Measurements from ENCODE around the gene SCIMP.
"Not testable (repeated sequence)": the region's sequence is repeated elsewhere in the genome, so short reads cannot be mapped to it uniquely, and the experiment has no call there.

SCIMP gene

GRCh38 chr17:5179003-5179402 is 55.7 kb downstream of the SCIMP start:
- Histone ChIP-seq H2BK120ac (ENCODE audit: low read depth, low read length) (no peak overlapping the region), H3K18ac (ENCODE audit: low read depth in 1 of 2, low read length in 2 of 2) (no peak overlapping the region)
- WGBS: 93% methylated on average over 12 of the region's 12 CpGs

GRCh38 chr17:5175027-5175426 is 59.6 kb downstream of the SCIMP start:
- not testable (repeated sequence) for H3K27me3 ChIP-seq (ENCODE audit: control insufficient read depth in 1 of 2, insufficient read depth in 1 of 2, low read length in 2 of 2); H3K18ac ChIP-seq (ENCODE audit: low read depth in 1 of 2, low read length in 2 of 2); H2AFZ ChIP-seq (ENCODE audit: low read depth, low read length); H2BK12ac ChIP-seq (ENCODE audit: low read length in 2 of 2); H3K14ac ChIP-seq (ENCODE audit: low read length in 2 of 2); H3K23ac ChIP-seq (ENCODE audit: low read length in 2 of 2); H2BK120ac ChIP-seq (ENCODE audit: low read depth, low read length); H3K9ac ChIP-seq (ENCODE audit: low read length); H4K91ac ChIP-seq (ENCODE audit: low read length); H2AK5ac ChIP-seq (ENCODE audit: low read length, severe bottlenecking); H3K79me1 ChIP-seq (replicated peaks; ENCODE audit: low read length, poor library complexity, severe bottlenecking); H3K4me1 ChIP-seq (ENCODE audit: control insufficient read depth, insufficient read depth, low read depth, low read length); H4K8ac ChIP-seq (ENCODE audit: low read length); H2BK5ac ChIP-seq (ENCODE audit: low read depth, low read length, poor library complexity, severe bottlenecking); H3K4me2 ChIP-seq (ENCODE audit: low read length, poor library complexity, severe bottlenecking); H3K27ac ChIP-seq (ENCODE audit: low read length, poor library complexity, severe bottlenecking); H3K4me3 ChIP-seq (ENCODE audit: insufficient read depth in 1 of 2, low read depth in 1 of 2, low read length in 2 of 2); DNase-seq; H2BK15ac ChIP-seq (ENCODE audit: low read depth, poor library complexity, severe bottlenecking); H3K4ac ChIP-seq (ENCODE audit: low read depth in 1 of 2, low read length in 2 of 2)
- Histone ChIP-seq H3K36me3 (ENCODE audit: control insufficient read depth in 1 of 2, insufficient read depth in 2 of 2, low read depth in 1 of 2, low read length in 2 of 2) (peaks cover 14 to 16% of the 10 kb centered on the region in 2 experiments), H3K9me3 (ENCODE audit: control insufficient read depth, low read length) (peaks cover 46% of the 10 kb centered on the region)
- 82% methylated on average over 6 of the region's 7 CpGs for WGBS

More at GRCh38 chr17:5179003-5179402, 55.7 kb downstream of the SCIMP start:
- Histone ChIP-seq H3K36me3 (ENCODE audit: control insufficient read depth in 1 of 2, insufficient read depth in 2 of 2, low read depth in 1 of 2, low read length in 2 of 2) (peaks cover 16 to 31% of the 10 kb centered on the region in 2 experiments), H2BK5ac (ENCODE audit: low read depth, low read length, poor library complexity, severe bottlenecking) (no peak overlapping the region), H3K4ac (ENCODE audit: low read depth in 1 of 2, low read length in 2 of 2) (no peak overlapping the region), H3K4me3 (ENCODE audit: insufficient read depth in 1 of 2, low read depth in 1 of 2, low read length in 2 of 2) (peak overlapping the region in 1 of 2 experiments; percentile 60), H4K8ac (ENCODE audit: low read length) (no peak overlapping the region), H3K23ac (ENCODE audit: low read length in 2 of 2) (no peak overlapping the region), H3K4me2 (ENCODE audit: low read length, poor library complexity, severe bottlenecking) (no peak overlapping the region), H2AK5ac (ENCODE audit: low read length, severe bottlenecking) (no peak overlapping the region), H3K14ac (ENCODE audit: low read length in 2 of 2) (no peak overlapping the region), H4K91ac (ENCODE audit: low read length) (no peak overlapping the region), H2BK12ac (ENCODE audit: low read length in 2 of 2) (no peak overlapping the region), H3K27ac (ENCODE audit: low read length, poor library complexity, severe bottlenecking) (no peak overlapping the region), H2BK15ac (ENCODE audit: low read depth, poor library complexity, severe bottlenecking) (no peak overlapping the region), H3K27me3 (ENCODE audit: control insufficient read depth in 1 of 2, insufficient read depth in 1 of 2, low read length in 2 of 2) (no peaks in the 10 kb centered on the region), H2AFZ (ENCODE audit: low read depth, low read length) (no peak overlapping the region), H3K9me3 (ENCODE audit: control insufficient read depth, low read length) (peaks cover 86% of the 10 kb centered on the region), H3K4me1 (ENCODE audit: control insufficient read depth, insufficient read depth, low read depth, low read length) (no peaks in the 10 kb centered on the region), H3K9ac (ENCODE audit: low read length) (no peak overlapping the region), H3K79me1 (replicated peaks; ENCODE audit: low read length, poor library complexity, severe bottlenecking) (peaks cover 4% of the 10 kb centered on the region)
- no peak for DNase-seq

- H3K4me1 ChIP-seq (ENCODE audit: control insufficient read depth, insufficient read depth, low read depth, low read length): not testable (repeated sequence)
Observed at GRCh38 chr17:5165791-5166564, 68.7 kb downstream of the SCIMP start.

GRCh38 chr17:5164436-5164835 is 70.2 kb downstream of the SCIMP start:
- Histone ChIP-seq H2BK120ac (ENCODE audit: low read depth, low read length) (no peak overlapping the region), H3K4me2 (ENCODE audit: low read length, poor library complexity, severe bottlenecking) (no peak overlapping the region), H2BK15ac (ENCODE audit: low read depth, poor library complexity, severe bottlenecking) (no peak overlapping the region), H3K9me3 (ENCODE audit: control insufficient read depth, low read length) (no peaks in the 10 kb centered on the region), H2BK12ac (ENCODE audit: low read length in 2 of 2) (no peak overlapping the region), H3K14ac (ENCODE audit: low read length in 2 of 2) (no peak overlapping the region), H3K9ac (ENCODE audit: low read length) (no peak overlapping the region), H2BK5ac (ENCODE audit: low read depth, low read length, poor library complexity, severe bottlenecking) (no peak overlapping the region), H3K4ac (ENCODE audit: low read depth in 1 of 2, low read length in 2 of 2) (no peak overlapping the region), H2AK5ac (ENCODE audit: low read length, severe bottlenecking) (no peak overlapping the region), H4K91ac (ENCODE audit: low read length) (no peak overlapping the region), H3K4me1 (ENCODE audit: control insufficient read depth, insufficient read depth, low read depth, low read length) (peaks cover 4% of the 10 kb centered on the region), H3K27ac (ENCODE audit: low read length, poor library complexity, severe bottlenecking) (no peak overlapping the region), H3K18ac (ENCODE audit: low read depth in 1 of 2, low read length in 2 of 2) (no peak overlapping the region), H4K8ac (ENCODE audit: low read length) (no peak overlapping the region), H3K4me3 (ENCODE audit: insufficient read depth in 1 of 2, low read depth in 1 of 2, low read length in 2 of 2) (no peak overlapping the region), H3K79me1 (replicated peaks; ENCODE audit: low read length, poor library complexity, severe bottlenecking) (no peaks in the 10 kb centered on the region), H2AFZ (ENCODE audit: low read depth, low read length) (no peak overlapping the region), H3K36me3 (ENCODE audit: control insufficient read depth in 1 of 2, insufficient read depth in 2 of 2, low read depth in 1 of 2, low read length in 2 of 2) (no peaks in the 10 kb centered on the region), H3K27me3 (ENCODE audit: control insufficient read depth in 1 of 2, insufficient read depth in 1 of 2, low read length in 2 of 2) (no peaks in the 10 kb centered on the region), H3K23ac (ENCODE audit: low read length in 2 of 2) (no peak overlapping the region)
- DNase-seq: no peak
- WGBS: 91% methylated on average over 5 of the region's 6 CpGs

More at GRCh38 chr17:5165791-5166564, 68.7 kb downstream of the SCIMP start:
- H3K9me3 ChIP-seq (ENCODE audit: control insufficient read depth, low read length); H3K14ac ChIP-seq (ENCODE audit: low read length in 2 of 2); H3K9ac ChIP-seq (ENCODE audit: low read length); H3K79me1 ChIP-seq (replicated peaks; ENCODE audit: low read length, poor library complexity, severe bottlenecking); H2AFZ ChIP-seq (ENCODE audit: low read depth, low read length); H2BK120ac ChIP-seq (ENCODE audit: low read depth, low read length); H4K8ac ChIP-seq (ENCODE audit: low read length); H2BK15ac ChIP-seq (ENCODE audit: low read depth, poor library complexity, severe bottlenecking); H3K36me3 ChIP-seq (ENCODE audit: control insufficient read depth in 1 of 2, insufficient read depth in 2 of 2, low read depth in 1 of 2, low read length in 2 of 2); H2BK5ac ChIP-seq (ENCODE audit: low read depth, low read length, poor library complexity, severe bottlenecking); H3K4ac ChIP-seq (ENCODE audit: low read depth in 1 of 2, low read length in 2 of 2); H3K18ac ChIP-seq (ENCODE audit: low read depth in 1 of 2, low read length in 2 of 2); H4K91ac ChIP-seq (ENCODE audit: low read length); H3K4me2 ChIP-seq (ENCODE audit: low read length, poor library complexity, severe bottlenecking); H2BK12ac ChIP-seq (ENCODE audit: low read length in 2 of 2); H3K4me3 ChIP-seq (ENCODE audit: insufficient read depth in 1 of 2, low read depth in 1 of 2, low read length in 2 of 2); H3K27me3 ChIP-seq (ENCODE audit: control insufficient read depth in 1 of 2, insufficient read depth in 1 of 2, low read length in 2 of 2); H3K23ac ChIP-seq (ENCODE audit: low read length in 2 of 2): not testable (repeated sequence)
- Histone ChIP-seq H2AK5ac (ENCODE audit: low read length, severe bottlenecking) (peak overlapping the region; percentile 83), H3K27ac (ENCODE audit: low read length, poor library complexity, severe bottlenecking) (peak overlapping the region; percentile 43)
- peak; percentile 47 for DNase-seq
- WGBS: 86% methylated on average over 3 of the region's 7 CpGs

Data from mesenchymal stem cell (in vitro differentiated cells and primary cell).